ENCODE measurements around the gene WTAP.

Gene WTAP

GRCh38 chr6:159758031-159759001 lies 31.0 kb downstream of the WTAP start:
- Histone ChIP-seq H3K4me1 (ENCODE audit: low read length) (no peaks in the 10 kb centered on the region), H3K36me3 (replicated peaks; ENCODE audit: insufficient read depth, low read length) (no peaks in the 10 kb centered on the region), H3K27ac (ENCODE audit: low read length) (no peak overlapping the region), H3F3A (ENCODE audit: insufficient read depth, low read length) (peaks cover 12% of the 10 kb centered on the region), H3K9me3 (replicated peaks; ENCODE audit: insufficient read depth, low read length) (no peaks in the 10 kb centered on the region), H3K9ac (ENCODE audit: low read length) (no peak overlapping the region), H3K9me2 (replicated peaks; ENCODE audit: insufficient read depth, low read length) (no peaks in the 10 kb centered on the region), H3K4me2 (ENCODE audit: low read depth, low read length) (no peak overlapping the region), H3K79me2 (ENCODE audit: low read length) (peaks cover 3% of the 10 kb centered on the region; the same call in 1 of the 2 replicates), H2AFZ (ENCODE audit: low read length) (no peak overlapping the region), H3K27me3 (replicated peaks; ENCODE audit: insufficient read depth, low read length) (no peaks in the 10 kb centered on the region), H3K4me3 (ENCODE audit: low read length) (no peak overlapping the region), H4K20me1 (ENCODE audit: insufficient read depth, low read length) (no peaks in the 10 kb centered on the region)
- no peak for DNase-seq
- no peak for TF ChIP-seq EZH2phosphoT487 (IDR thresholded peaks at IDR 0.05; ENCODE audit: low read length)
- no peak for TF ChIP-seq CTCF (IDR thresholded peaks at IDR 0.05; ENCODE audit: low read length)
- TF ChIP-seq EZH2 (optimal IDR thresholded peaks at IDR 0.05; ENCODE audit: low read depth, low read length), result no peak

- no peaks in the 10 kb centered on the region for H3K36me3 ChIP-seq (replicated peaks; ENCODE audit: insufficient read depth, low read length)
- H3K27me3 ChIP-seq (replicated peaks; ENCODE audit: insufficient read depth, low read length), result no peaks in the 10 kb centered on the region
- no peak overlapping the region for H2AFZ ChIP-seq (ENCODE audit: low read length)
- peaks cover 3% of the 10 kb centered on the region; the same call in 1 of the 2 replicates for H3K79me2 ChIP-seq (ENCODE audit: low read length)
- TF ChIP-seq EZH2 (optimal IDR thresholded peaks at IDR 0.05; ENCODE audit: low read depth, low read length) (no peak), CTCF (IDR thresholded peaks at IDR 0.05; ENCODE audit: low read length) (no peak), EZH2phosphoT487 (IDR thresholded peaks at IDR 0.05; ENCODE audit: low read length) (no peak)
- no peaks in the 10 kb centered on the region for H3K4me1 ChIP-seq (ENCODE audit: low read length)
- DNase-seq, result no peak
- no peaks in the 10 kb centered on the region for H3K9me3 ChIP-seq (replicated peaks; ENCODE audit: insufficient read depth, low read length)
- no peak overlapping the region for H3K9ac ChIP-seq (ENCODE audit: low read length)
- no peaks in the 10 kb centered on the region for H3K9me2 ChIP-seq (replicated peaks; ENCODE audit: insufficient read depth, low read length)
- H3K4me2 ChIP-seq (ENCODE audit: low read depth, low read length), result no peak overlapping the region
- no peaks in the 10 kb centered on the region for H4K20me1 ChIP-seq (ENCODE audit: insufficient read depth, low read length)
- peaks cover 12% of the 10 kb centered on the region for H3F3A ChIP-seq (ENCODE audit: insufficient read depth, low read length)
- H3K4me3 ChIP-seq (ENCODE audit: low read length), result no peak overlapping the region
- H3K27ac ChIP-seq (ENCODE audit: low read length), result no peak overlapping the region
Measured at GRCh38 chr6:159759645-159760044, 32.3 kb downstream of the WTAP start.

- Histone ChIP-seq H3K36me3 (replicated peaks; ENCODE audit: insufficient read depth, low read length) (no peaks in the 10 kb centered on the region), H4K20me1 (ENCODE audit: insufficient read depth, low read length) (no peaks in the 10 kb centered on the region), H3K9me3 (replicated peaks; ENCODE audit: insufficient read depth, low read length) (no peaks in the 10 kb centered on the region), H3F3A (ENCODE audit: insufficient read depth, low read length) (peaks cover 12% of the 10 kb centered on the region), H3K4me1 (ENCODE audit: low read length) (no peaks in the 10 kb centered on the region), H3K79me2 (ENCODE audit: low read length) (peaks cover 3% of the 10 kb centered on the region; the same call in 1 of the 2 replicates), H3K27me3 (replicated peaks; ENCODE audit: insufficient read depth, low read length) (no peaks in the 10 kb centered on the region), H3K4me3 (ENCODE audit: low read length) (peak overlapping the region; percentile 68), H3K27ac (ENCODE audit: low read length) (peak overlapping the region; percentile 68; the same call in 1 of the 2 replicates), H3K9me2 (replicated peaks; ENCODE audit: insufficient read depth, low read length) (no peaks in the 10 kb centered on the region), H2AFZ (ENCODE audit: low read length) (no peak overlapping the region), H3K4me2 (ENCODE audit: low read depth, low read length) (peak overlapping the region; percentile 86; the same call in 1 of the 2 replicates), H3K9ac (ENCODE audit: low read length) (peak overlapping the region; percentile 82; the same call in 1 of the 2 replicates)
- no peak for DNase-seq
- no peak for TF ChIP-seq EZH2phosphoT487 (IDR thresholded peaks at IDR 0.05; ENCODE audit: low read length)
- no peak for TF ChIP-seq CTCF (IDR thresholded peaks at IDR 0.05; ENCODE audit: low read length)
- TF ChIP-seq EZH2 (optimal IDR thresholded peaks at IDR 0.05; ENCODE audit: low read depth, low read length), result no peak
Measured at GRCh38 chr6:159760602-159761057, 33.3 kb downstream of the WTAP start.
